Esophagus squamous epithelium (tissue), 4 donors: ENCODE results near the gene CYB561D2.

ENCODE experiments used
- CTCF ChIP-seq, 6 experiments: fragments of 450-650 bp in 4 of 6; fragments of 200-600 bp in 2 of 6; sonication (generic) in 2 of 6; IDR thresholded peaks; one replicate each; pipeline ENCODE4 v1.5.1; 2016 to 2019; ENCODE audit warnings: antibody characterized with exemption in 6 of 6, mild to moderate bottlenecking in 4 of 6, moderate library complexity in 4 of 6
- POLR2A ChIP-seq, 4 donors: fragments of 450-650 bp; IDR thresholded peaks; one replicate each; pipeline ENCODE4 v1.6.1; 2017; ENCODE audit warnings: antibody characterized with exemption in 4 of 4, mild to moderate bottlenecking in 4 of 4, moderate library complexity in 3 of 4

- TF ChIP-seq CTCF (IDR thresholded peaks at IDR 0.05) (no peak), POLR2A (IDR thresholded peaks at IDR 0.05) (no peak)
Observed at GRCh38 chr3:50359760-50360110, 9.1 kb downstream of the CYB561D2 start.
